ENCODE measurements around the gene TOR1A.

Gene TOR1A

GRCh38 chr9:129835128-129835859, 11.4 kb upstream of the TOR1A start, which contains the start of the genes C9orf78 and USP20:
Gene C9orf78, minus strand, starts transcription at chr9:129835275. Its CDS starts 54 bp downstream, at chr9:129835221.
Gene USP20, plus strand, starts transcription at chr9:129835458. Its CDS starts 17,098 bp downstream, at chr9:129852556.
- Histone ChIP-seq H3K4me1 (no peaks in the 10 kb centered on the region), H3K4me2 (ENCODE audit: low read length) (peak within 1 kb of the TSS; percentile 96), H3K27ac (peak within 1 kb of the TSS; percentile 57)

GRCh38 chr9:129834489-129835127, 10.7 kb upstream of the TOR1A start:
- H3K4me1 ChIP-seq = no peaks in the 10 kb centered on the region
- peak overlapping the region; percentile 53 for H3K9ac ChIP-seq
- peak overlapping the region; percentile 91 for H3K4me2 ChIP-seq (ENCODE audit: low read length)
- TF ChIP-seq CTCF (IDR thresholded peaks at IDR 0.05) = no peak
- H3K27me3 ChIP-seq (ENCODE audit: control insufficient read depth, insufficient read depth, low read length) = no peaks in the 10 kb centered on the region
- peak overlapping the region; percentile 96 for H2AFZ ChIP-seq
- peak overlapping the region; percentile 57 for H3K27ac ChIP-seq
- no peaks in the 10 kb centered on the region for H3K36me3 ChIP-seq (ENCODE audit: control insufficient read depth, insufficient read depth, low read length)
- no peaks in the 10 kb centered on the region for H3K9me3 ChIP-seq (ENCODE audit: control insufficient read depth, low read length)
- peaks cover 16% of the 10 kb centered on the region for H3K79me2 ChIP-seq
- H3K4me3 ChIP-seq (ENCODE audit: low read depth, low read length) = peak overlapping the region; percentile 73

More at GRCh38 chr9:129835128-129835859, 11.4 kb upstream of the TOR1A start, which contains the start of the genes C9orf78 and USP20:
- Histone ChIP-seq H3K79me2 (peaks cover 16% of the 10 kb centered on the region), H3K9ac (peak within 1 kb of the TSS; percentile 67), H3K36me3 (ENCODE audit: control insufficient read depth, insufficient read depth, low read length) (no peaks in the 10 kb centered on the region), H3K9me3 (ENCODE audit: control insufficient read depth, low read length) (no peaks in the 10 kb centered on the region), H3K4me3 (ENCODE audit: low read depth, low read length) (peak within 1 kb of the TSS; percentile 73), H3K27me3 (ENCODE audit: control insufficient read depth, insufficient read depth, low read length) (no peaks in the 10 kb centered on the region), H2AFZ (peak within 1 kb of the TSS; percentile 96)
- TF ChIP-seq CTCF (IDR thresholded peaks at IDR 0.05) = peak; percentile 7

- Histone ChIP-seq H3K9me3 (ENCODE audit: control insufficient read depth, low read length) (no peaks in the 10 kb centered on the region), H3K9ac (no peak overlapping the region), H2AFZ (no peak overlapping the region), H3K79me2 (peaks cover 11% of the 10 kb centered on the region), H3K4me3 (ENCODE audit: low read depth, low read length) (no peak overlapping the region), H3K4me2 (ENCODE audit: low read length) (no peak overlapping the region), H3K27ac (no peak overlapping the region), H3K4me1 (no peaks in the 10 kb centered on the region), H3K27me3 (ENCODE audit: control insufficient read depth, insufficient read depth, low read length) (no peaks in the 10 kb centered on the region), H3K36me3 (ENCODE audit: control insufficient read depth, insufficient read depth, low read length) (no peaks in the 10 kb centered on the region)
- TF ChIP-seq CTCF (IDR thresholded peaks at IDR 0.05) = no peak
These were observed 9.0 kb upstream of the TOR1A start for GRCh38 chr9:129832982-129833381.

GRCh38 chr9:129828969-129829368, 5.0 kb upstream of the TOR1A start:
- Histone ChIP-seq H3K4me3 (ENCODE audit: low read depth, low read length) (no peak overlapping the region), H3K4me1 (no peaks in the 10 kb centered on the region), H3K79me2 (no peaks in the 10 kb centered on the region), H3K36me3 (ENCODE audit: control insufficient read depth, insufficient read depth, low read length) (no peaks in the 10 kb centered on the region), H3K9ac (no peak overlapping the region), H3K9me3 (ENCODE audit: control insufficient read depth, low read length) (no peaks in the 10 kb centered on the region), H3K27me3 (ENCODE audit: control insufficient read depth, insufficient read depth, low read length) (no peaks in the 10 kb centered on the region), H3K27ac (no peak overlapping the region), H3K4me2 (ENCODE audit: low read length) (no peak overlapping the region), H2AFZ (no peak overlapping the region)
- no peak for TF ChIP-seq CTCF (IDR thresholded peaks at IDR 0.05)

All from parathyroid adenoma (tissue), 2 donors.